CD4-positive, alpha-beta T cell treated with Interleukin-6 for 4 hours (primary cell): ENCODE data around the gene HSD3B7.
A peak's percentile ranks its signal among the peaks of the same experiment; 100 is the strongest.

Experiments used
- DNase-seq: peaks from one replicate; pipeline ENCODE4 v3.0.0-alpha.2; 2020; ENCODE audit warnings: mixed read lengths

HSD3B7 gene

GRCh38 chr16:30983898-30984610, 953 bp upstream of the HSD3B7 start:
- no peak for DNase-seq

DNA sequence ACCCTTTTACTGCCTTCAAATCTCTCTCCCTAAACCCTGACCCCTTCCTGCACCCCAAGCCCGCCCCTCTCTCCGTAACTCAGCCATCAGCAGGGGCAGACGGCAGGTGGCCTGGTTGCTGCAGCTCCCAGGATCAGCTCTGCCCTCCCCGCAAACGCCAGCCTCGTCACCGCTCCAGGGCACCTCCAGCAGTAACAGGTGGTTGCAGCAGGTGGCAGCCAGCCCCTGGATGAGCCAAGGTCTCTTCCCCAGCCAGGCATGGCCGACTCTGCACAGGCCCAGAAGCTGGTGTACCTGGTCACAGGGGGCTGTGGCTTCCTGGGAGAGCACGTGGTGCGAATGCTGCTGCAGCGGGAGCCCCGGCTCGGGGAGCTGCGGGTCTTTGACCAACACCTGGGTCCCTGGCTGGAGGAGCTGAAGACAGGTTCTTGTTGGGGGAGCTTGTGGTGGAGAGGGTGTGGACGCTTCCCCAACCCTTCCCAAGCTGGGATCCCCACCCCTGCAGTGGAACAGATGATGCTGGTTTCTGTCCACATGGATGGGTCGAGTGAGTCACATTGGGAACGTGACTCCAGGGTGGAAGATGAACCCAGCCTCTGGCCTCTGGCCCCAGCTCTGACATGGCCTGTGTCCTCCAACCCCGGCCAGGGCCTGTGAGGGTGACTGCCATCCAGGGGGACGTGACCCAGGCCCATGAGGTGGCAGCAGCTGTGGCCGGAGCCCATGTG, 558 bp downstream of the HSD3B7 start:
- DNase-seq = no peak

DNA sequence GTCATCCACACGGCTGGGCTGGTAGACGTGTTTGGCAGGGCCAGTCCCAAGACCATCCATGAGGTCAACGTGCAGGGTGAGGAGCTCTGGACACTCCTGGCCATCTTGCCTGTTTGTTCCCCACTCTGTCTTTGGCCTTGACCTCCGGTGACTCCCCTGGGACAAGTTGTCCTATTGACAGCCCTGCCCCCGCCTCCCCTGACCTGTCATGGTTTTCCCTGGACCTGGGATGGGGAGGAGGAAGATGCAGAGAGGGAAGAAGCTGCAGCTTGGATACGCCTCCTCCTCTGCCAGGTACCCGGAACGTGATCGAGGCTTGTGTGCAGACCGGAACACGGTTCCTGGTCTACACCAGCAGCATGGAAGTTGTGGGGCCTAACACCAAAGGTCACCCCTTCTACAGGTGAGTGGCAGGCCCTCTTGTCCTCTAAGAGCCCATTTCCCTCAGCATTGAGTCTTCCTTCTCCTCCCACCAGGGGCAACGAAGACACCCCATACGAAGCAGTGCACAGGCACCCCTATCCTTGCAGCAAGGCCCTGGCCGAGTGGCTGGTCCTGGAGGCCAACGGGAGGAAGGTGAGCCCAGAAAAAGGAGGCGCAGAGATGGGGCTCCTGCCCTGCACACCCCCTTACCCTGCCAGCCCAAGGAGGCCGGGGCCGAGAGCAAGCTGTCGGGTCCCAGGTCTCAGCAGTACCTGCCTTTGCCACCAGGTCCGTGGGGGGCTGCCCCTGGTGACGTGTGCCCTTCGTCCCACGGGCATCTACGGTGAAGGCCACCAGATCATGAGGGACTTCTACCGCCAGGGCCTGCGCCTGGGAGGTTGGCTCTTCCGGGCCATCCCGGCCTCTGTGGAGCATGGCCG, 1.4 kb downstream of the HSD3B7 start:
- DNase-seq = no peak

DNA sequence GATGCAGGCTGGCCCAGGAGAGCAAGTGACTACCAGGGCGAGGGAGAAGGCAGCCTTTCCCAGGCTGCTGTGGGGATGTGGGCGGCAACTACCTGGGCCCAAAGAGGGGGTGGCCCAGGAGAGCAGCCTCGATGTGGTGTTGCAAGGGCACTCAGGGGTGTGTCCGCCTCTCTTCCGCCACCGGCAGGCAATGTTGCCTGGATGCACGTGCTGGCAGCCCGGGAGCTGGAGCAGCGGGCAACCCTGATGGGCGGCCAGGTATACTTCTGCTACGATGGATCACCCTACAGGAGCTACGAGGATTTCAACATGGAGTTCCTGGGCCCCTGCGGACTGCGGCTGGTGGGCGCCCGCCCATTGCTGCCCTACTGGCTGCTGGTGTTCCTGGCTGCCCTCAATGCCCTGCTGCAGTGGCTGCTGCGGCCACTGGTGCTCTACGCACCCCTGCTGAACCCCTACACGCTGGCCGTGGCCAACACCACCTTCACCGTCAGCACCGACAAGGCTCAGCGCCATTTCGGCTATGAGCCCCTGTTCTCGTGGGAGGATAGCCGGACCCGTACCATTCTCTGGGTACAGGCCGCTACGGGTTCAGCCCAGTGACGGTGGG, 2.7 kb downstream of the HSD3B7 start:
- DNase-seq = no peak

GRCh38 chr16:30989469-30990047, 4.6 kb downstream of the HSD3B7 start:
- no peak for DNase-seq

- no peak for DNase-seq
Observed at GRCh38 chr16:30990105-30990504, 5.1 kb downstream of the HSD3B7 start.

DNA sequence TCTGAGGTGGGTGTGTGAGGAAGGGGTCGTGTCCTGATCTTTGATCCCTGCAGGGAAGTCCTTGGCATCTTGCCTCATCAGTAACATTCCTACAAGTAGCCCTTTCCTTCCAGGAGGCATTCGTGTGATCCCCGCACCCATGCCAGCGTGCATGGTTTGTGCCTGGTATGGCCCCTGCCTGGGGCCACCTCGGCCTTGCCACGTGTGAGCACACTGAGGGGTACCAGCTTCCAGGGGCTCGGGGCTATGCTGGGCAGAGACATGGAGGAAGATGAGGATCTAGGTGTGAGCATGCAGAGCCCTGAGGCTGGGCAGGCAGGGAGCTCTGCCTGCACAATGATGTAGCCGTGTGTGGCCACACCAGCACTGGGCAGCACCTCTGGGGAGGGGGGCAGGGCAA, 6.0 kb downstream of the HSD3B7 start:
- no peak for DNase-seq

DNA sequence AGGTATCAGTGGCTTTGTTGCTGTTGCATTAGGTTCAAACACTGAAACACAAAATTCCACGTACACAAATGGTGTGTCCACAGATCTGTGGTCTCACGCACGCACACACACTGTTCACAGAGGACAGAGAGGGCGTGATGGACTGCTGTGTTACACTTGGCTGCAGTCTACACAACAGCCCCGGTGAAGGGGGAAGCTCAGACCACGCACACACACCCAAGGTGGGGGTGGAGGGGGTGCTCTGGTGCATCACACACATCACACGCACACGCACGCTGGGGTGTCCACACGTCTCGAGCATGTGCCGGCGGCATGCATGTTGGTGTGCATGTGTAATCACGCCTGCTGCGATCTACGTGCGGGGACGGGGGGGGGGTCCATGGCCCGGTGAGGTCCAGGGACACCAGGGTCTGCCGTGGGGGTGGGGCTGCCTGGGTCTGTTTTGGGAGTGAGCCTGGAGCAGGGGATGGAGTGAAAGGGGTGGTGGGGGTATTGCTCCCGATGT, 7.3 kb downstream of the HSD3B7 start:
- DNase-seq = no peak

- DNase-seq = no peak
Observed at GRCh38 chr16:30992931-30993816, 8.2 kb downstream of the HSD3B7 start.

- DNase-seq = no peak
Observed at GRCh38 chr16:30995927-30996323, 10.9 kb downstream of the HSD3B7 start.

- no peak for DNase-seq
Observed at GRCh38 chr16:30996324-30996984, 11.4 kb downstream of the HSD3B7 start.

DNA sequence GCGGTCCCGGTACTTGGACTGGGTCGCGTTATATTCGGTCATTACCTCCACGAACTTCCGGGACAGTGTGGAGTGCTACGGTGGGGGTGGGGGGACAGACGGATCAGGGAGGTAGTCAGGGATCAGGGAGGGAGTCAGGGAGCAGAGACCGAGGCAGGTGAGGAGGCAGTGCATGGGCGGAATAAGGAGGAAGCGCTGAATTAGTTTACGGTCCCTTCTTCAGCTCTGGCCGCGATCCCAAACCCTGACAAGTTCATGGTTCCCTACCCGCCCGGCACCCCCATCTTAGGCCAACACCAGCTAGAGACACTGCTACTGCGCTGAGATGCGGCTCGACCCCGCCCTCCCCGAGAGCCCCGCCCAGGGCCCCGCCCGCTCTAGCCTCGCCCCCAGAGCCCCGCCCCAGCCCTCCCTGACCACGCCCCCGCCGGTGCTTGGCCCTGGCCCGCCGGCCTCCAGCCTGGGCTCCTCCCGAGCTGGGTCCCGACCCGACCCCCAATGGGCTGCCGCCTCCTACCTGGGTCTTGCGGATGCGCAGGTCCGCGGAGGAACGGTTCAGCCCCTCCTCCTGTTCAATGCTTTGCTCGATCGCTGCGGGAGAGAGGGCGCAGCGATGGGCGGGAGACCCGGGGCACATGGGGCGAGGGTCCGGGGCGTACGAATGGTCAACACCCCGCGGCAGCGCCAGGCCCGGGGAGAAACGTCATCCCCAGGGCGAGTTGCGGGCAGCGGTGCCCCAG, 12.1 kb downstream of the HSD3B7 start:
- peak; percentile 87 for DNase-seq

DNA sequence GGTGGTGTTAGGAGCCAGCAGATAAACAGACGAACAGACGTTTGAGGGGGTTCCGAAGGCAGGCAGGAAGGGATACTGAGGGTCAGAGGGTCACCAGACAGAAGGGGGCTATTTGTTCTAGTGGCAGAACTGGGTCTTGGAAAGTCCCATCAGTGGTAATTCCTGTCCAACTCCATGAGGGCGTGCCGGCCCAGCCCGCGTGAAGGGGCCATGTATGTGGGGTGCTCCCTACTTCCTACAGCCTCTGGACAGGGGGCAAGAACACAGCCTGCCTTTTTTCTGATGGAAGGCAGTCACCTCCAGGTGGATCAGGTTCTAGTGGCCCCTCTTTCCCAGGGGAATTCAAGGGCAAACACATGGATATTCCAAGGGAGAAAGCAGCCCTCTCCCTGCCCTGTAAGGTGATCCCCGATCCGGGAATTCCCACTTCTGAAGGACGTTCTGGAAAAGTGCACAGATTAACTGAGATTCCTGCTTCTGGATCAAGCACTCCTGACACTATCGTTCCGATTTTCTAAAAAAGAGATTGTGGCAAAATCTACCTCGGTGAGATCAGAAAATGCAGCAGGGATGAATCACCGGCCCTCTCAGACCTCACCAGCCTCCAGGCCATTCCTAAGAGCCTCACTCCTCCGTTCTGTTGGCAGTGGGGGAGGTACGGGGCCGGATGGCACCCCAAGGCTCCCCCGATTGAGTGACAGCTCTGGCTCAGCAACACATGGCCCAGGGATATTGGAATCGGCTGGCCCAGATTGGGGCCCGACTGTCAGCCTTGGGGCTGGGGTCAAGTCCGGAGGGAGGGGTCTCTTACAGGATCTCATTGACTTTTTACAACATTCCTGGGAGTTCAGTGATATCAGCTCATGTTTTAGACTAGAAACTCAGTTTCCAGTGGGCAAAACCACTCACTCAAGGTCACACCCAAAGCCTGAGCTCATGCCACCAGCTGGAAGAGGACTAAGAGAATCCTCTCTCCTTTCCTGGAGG, 13.0 kb downstream of the HSD3B7 start:
- no peak for DNase-seq

- DNase-seq = no peak
Observed at GRCh38 chr16:30998852-30999761, 14.1 kb downstream of the HSD3B7 start.

DNA sequence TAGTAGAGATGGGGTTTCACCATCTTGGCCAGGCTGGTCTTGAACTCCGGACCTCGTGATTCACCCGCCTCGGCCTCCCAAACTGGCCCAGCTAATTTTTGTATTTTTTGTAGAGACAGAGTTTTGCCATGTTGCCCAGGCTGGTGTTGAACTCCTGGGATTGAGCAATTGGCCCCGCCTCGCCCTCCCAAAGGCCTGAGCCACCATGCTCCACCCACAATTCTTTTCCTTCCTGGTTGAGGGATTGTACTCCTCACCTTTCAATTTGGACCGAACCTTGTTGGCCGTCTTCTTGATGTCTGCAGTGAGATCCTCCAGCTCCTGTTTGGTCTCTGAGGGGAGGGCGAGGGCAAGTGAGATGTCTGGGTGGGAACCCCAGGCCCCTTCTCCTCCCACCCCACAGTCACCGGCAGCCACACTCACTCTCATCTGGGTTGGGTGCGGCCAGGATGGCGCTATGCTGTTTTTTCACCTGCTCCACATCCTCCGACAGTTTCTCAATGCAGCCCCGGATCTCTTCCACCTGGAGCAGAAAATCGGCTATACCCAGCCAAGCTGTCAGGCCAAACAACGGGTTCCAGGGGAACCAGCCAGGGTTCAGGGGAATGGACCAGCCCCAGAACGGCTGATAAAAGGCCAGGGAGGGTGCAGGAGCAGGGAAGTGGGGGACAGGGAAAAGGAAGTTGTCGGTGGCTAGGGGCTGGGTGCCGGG, 15.8 kb downstream of the HSD3B7 start:
- DNase-seq = no peak

GRCh38 chr16:31001507-31002249, 16.7 kb downstream of the HSD3B7 start:
- DNase-seq = no peak
